Keratinocyte (primary cell): ENCODE measurements around the gene SLC27A1.

Experiments
- CTCF ChIP-seq, 3 experiments: IDR thresholded peaks in 1 of 3; conservative IDR thresholded peaks in 1 of 3; optimal IDR thresholded peaks in 1 of 3; 2 replicates in 2 of 3; 3 replicates in 1 of 3; pipeline versions ENCODE3 to v1.5.1; 2011; ENCODE audit warnings: low read length in 3 of 3, mild to moderate bottlenecking in 3 of 3, moderate library complexity in 2 of 3, control low read depth in 1 of 3, inconsistent platforms in 1 of 3; ENCODE audit not compliant: insufficient read depth in 2 of 3; ENCODE audit errors: extremely low read depth in 1 of 3
- EZH2 ChIP-seq: IDR thresholded peaks from one replicate; pipeline ENCODE4 v1.6.1; 2012; ENCODE audit warnings: inconsistent platforms, mild to moderate bottlenecking, low read length, moderate library complexity

DNA sequence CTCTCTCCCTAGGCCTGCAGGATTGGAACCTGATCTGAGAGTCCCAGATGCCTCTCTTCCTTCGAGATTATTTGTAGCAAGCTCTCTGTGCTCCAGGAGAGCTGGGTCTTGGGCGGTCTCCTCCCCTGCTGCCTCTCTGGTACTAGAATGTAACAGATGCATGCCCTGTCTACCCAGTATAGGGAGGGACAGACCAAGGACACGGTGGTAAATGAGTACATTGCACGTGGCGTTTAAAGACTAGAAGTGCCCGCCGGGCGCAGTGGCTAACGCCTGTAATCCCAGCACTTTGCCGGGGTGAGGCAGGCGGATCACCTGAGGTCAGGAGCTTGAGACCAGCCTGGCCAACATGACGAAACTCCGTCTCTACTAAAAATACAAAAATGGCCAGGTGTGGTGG is 11.7 kb downstream of the SLC27A1 start:
- TF ChIP-seq CTCF (optimal IDR thresholded peaks at IDR 0.05 in 1 of 3, IDR thresholded peaks at IDR 0.05 in 1 of 3, conservative IDR thresholded peaks at IDR 0.05 in 1 of 3; ENCODE audit: extremely low read depth in 1 of 3, insufficient read depth in 2 of 3, low read length in 3 of 3) (no peak), EZH2 (no peak)
